ENCODE measurements around the gene DNAJC3. TPM values are rescaled to one million over a fixed set of nuclear protein-coding genes. Genes with fewer than 3 reads are reported as not detected.
"Not testable (repeated sequence)": the region's sequence is repeated elsewhere in the genome, so short reads cannot be mapped to it uniquely, and the experiment has no call there.

DNAJC3 gene
- total and polyA plus RNA-seq, 2 of the 13 experiments (the other 11 are each of a cell fraction or from before 2014, with no cell fraction given): 10.4 to 48.2 TPM

DNA sequence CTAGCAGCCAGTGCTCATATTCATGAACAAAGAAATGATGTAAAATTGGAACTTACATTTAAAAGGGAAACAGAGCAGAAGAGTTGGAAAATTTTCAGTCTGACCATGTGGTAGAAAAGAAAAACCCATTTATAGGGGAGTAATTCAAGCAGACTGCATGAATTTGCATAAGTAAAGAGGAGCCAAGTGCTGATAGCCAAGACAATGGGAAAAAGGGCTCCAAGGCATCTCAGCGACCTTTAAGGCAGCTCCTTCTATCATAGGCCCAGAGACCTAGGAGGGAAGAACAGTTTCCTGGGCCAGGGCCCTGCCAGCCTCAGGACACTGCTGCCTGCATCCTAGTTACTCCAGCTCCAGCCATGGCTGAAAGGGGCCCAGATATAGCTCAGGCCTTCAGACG, 7.5 kb downstream of the DNAJC3 start (continued):
- TF ChIP-seq, protein P1, sequence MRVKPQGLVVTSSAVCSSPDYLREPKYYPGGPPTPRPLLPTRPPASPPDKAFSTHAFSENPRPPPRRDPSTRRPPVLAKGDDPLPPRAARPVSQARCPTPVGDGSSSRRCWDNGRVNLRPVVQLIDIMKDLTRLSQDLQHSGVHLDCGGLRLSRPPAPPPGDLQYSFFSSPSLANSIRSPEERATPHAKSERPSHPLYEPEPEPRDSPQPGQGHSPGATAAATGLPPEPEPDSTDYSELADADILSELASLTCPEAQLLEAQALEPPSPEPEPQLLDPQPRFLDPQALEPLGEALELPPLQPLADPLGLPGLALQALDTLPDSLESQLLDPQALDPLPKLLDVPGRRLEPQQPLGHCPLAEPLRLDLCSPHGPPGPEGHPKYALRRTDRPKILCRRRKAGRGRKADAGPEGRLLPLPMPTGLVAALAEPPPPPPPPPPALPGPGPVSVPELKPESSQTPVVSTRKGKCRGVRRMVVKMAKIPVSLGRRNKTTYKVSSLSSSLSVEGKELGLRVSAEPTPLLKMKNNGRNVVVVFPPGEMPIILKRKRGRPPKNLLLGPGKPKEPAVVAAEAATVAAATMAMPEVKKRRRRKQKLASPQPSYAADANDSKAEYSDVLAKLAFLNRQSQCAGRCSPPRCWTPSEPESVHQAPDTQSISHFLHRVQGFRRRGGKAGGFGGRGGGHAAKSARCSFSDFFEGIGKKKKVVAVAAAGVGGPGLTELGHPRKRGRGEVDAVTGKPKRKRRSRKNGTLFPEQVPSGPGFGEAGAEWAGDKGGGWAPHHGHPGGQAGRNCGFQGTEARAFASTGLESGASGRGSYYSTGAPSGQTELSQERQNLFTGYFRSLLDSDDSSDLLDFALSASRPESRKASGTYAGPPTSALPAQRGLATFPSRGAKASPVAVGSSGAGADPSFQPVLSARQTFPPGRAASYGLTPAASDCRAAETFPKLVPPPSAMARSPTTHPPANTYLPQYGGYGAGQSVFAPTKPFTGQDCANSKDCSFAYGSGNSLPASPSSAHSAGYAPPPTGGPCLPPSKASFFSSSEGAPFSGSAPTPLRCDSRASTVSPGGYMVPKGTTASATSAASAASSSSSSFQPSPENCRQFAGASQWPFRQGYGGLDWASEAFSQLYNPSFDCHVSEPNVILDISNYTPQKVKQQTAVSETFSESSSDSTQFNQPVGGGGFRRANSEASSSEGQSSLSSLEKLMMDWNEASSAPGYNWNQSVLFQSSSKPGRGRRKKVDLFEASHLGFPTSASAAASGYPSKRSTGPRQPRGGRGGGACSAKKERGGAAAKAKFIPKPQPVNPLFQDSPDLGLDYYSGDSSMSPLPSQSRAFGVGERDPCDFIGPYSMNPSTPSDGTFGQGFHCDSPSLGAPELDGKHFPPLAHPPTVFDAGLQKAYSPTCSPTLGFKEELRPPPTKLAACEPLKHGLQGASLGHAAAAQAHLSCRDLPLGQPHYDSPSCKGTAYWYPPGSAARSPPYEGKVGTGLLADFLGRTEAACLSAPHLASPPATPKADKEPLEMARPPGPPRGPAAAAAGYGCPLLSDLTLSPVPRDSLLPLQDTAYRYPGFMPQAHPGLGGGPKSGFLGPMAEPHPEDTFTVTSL (CRISPR knock-in tag; IDR thresholded peaks at IDR 0.05; ENCODE audit: borderline replicate concordance): no peak
- TF ChIP-seq NFATC3 (CRISPR knock-in tag; IDR thresholded peaks at IDR 0.05) (no peak), ZNF747 (CRISPR knock-in tag; IDR thresholded peaks at IDR 0.05; ENCODE audit: borderline replicate concordance) (no peak), SOX5 (CRISPR knock-in tag; IDR thresholded peaks at IDR 0.05; ENCODE audit: borderline replicate concordance) (no peak), KLF13 (CRISPR knock-in tag; IDR thresholded peaks at IDR 0.05) (no peak)
- TF ChIP-seq, protein P2, sequence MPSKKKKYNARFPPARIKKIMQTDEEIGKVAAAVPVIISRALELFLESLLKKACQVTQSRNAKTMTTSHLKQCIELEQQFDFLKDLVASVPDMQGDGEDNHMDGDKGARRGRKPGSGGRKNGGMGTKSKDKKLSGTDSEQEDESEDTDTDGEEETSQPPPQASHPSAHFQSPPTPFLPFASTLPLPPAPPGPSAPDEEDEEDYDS (CRISPR knock-in tag; IDR thresholded peaks at IDR 0.05): no peak
- TF ChIP-seq, protein P3, sequence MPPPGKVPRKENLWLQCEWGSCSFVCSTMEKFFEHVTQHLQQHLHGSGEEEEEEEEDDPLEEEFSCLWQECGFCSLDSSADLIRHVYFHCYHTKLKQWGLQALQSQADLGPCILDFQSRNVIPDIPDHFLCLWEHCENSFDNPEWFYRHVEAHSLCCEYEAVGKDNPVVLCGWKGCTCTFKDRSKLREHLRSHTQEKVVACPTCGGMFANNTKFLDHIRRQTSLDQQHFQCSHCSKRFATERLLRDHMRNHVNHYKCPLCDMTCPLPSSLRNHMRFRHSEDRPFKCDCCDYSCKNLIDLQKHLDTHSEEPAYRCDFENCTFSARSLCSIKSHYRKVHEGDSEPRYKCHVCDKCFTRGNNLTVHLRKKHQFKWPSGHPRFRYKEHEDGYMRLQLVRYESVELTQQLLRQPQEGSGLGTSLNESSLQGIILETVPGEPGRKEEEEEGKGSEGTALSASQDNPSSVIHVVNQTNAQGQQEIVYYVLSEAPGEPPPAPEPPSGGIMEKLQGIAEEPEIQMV (CRISPR knock-in tag; IDR thresholded peaks at IDR 0.05; ENCODE audit: low read depth): no peak

DNA sequence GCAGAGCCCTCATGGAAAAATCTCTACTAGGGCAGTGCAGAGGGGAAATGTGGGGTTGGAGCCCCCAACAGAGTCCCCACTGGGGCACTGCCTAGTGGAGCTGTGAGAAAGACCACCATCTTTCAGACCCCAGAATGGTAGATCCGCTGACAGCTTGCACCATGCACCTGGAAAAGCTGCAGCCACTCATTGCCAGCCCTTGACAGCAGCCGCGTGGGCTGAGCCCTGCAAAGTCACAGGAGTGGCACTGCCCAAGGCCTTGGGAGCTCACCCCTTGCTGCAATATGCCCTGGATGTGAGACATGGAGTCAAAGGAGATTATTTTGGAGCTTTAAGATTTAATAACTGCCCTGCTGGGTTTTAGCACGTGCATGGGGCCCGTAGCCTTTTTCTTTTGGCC, 8.0 kb downstream of the DNAJC3 start:
- WGBS (ENCODE audit: low lambda C conversion rate): 100% methylated on average over 4 of the region's 5 CpGs
- H3K4me2 ChIP-seq (ENCODE audit: low read depth, low read length); H3K27me3 ChIP-seq (ENCODE audit: control insufficient read depth in 1 of 2, insufficient read depth in 2 of 2, low read length in 2 of 2); DNase-seq (ENCODE audit: low spot score); FAIRE-seq; H3K4me3 ChIP-seq (replicated peaks in 1 of 3; ENCODE audit: insufficient read depth in 1 of 3, low read depth in 2 of 3, low read length in 3 of 3); H2AFZ ChIP-seq (ENCODE audit: low read length); H3K27ac ChIP-seq (ENCODE audit: extremely low read length, insufficient read depth, low read length); intact Hi-C loops (cut with micrococcal nuclease; ENCODE audit: unreplicated experiment); in situ Hi-C loops (cut with HindIII; ENCODE audit: extremely low pct_ligation_motif_present, low pct_unique_long_range_greater_than_20kb); ATAC-seq; H3K9ac ChIP-seq (ENCODE audit: insufficient read depth, low read depth, low read length); H3K36me3 ChIP-seq (replicated peaks in 1 of 2; ENCODE audit: control insufficient read depth in 1 of 2, insufficient read depth in 2 of 2, low read length in 2 of 2); BruUV-seq (replicated peaks); CTCF ChIA-PET (ENCODE audit: low intra/inter-chr PET ratio, low total read pairs); H4K20me1 ChIP-seq (ENCODE audit: insufficient read depth, low read length); H3K9me3 ChIP-seq (ENCODE audit: low read length): not testable (repeated sequence)
- H3K4me1 ChIP-seq (ENCODE audit: insufficient read depth, low read length): peaks cover 56% of the 10 kb centered on the region
- POLR2A ChIA-PET: interaction anchor here (2.5 kb wide), 1 partner anchor 8 kb away, joined by 7 read pairs; the partner anchor contains the start of gene DNAJC3
- peaks cover 88% of the 10 kb centered on the region for H3K79me2 ChIP-seq (ENCODE audit: insufficient read depth, low read length)
